Right kidney (tissue), 1 donor: ENCODE data around the gene TMEM161A.

Source experiments
- DNase-seq: peaks from one replicate; pipeline ENCODE4 v3.0.0-alpha.2; 2016

Gene TMEM161A

GRCh38 chr19:19098084-19098702, 40.1 kb downstream of the TMEM161A start:
- DNase-seq, result no peak

GRCh38 chr19:19096641-19097627, 41.3 kb downstream of the TMEM161A start:
- no peak for DNase-seq

- DNase-seq, result no peak
Observed at GRCh38 chr19:19095691-19096090, 42.6 kb downstream of the TMEM161A start.

GRCh38 chr19:19094513-19094912, 43.8 kb downstream of the TMEM161A start:
- no peak for DNase-seq

GRCh38 chr19:19087676-19088075, 50.6 kb downstream of the TMEM161A start:
- DNase-seq, result no peak

GRCh38 chr19:19083413-19084178, 54.7 kb downstream of the TMEM161A start:
- DNase-seq, result no peak

- no peak for DNase-seq
Observed at GRCh38 chr19:19081642-19082151, 56.6 kb downstream of the TMEM161A start.

- no peak for DNase-seq
Observed at GRCh38 chr19:19079571-19079970, 58.7 kb downstream of the TMEM161A start.

GRCh38 chr19:19078801-19079200, 59.5 kb downstream of the TMEM161A start:
- no peak for DNase-seq

GRCh38 chr19:19077103-19077502, 61.2 kb downstream of the TMEM161A start:
- DNase-seq, result no peak

- DNase-seq, result no peak
Observed at GRCh38 chr19:19076476-19076875, 61.8 kb downstream of the TMEM161A start.

GRCh38 chr19:19075126-19075525, 63.2 kb downstream of the TMEM161A start:
- DNase-seq, result no peak

GRCh38 chr19:19074196-19074882, 63.9 kb downstream of the TMEM161A start:
- DNase-seq, result no peak

- no peak for DNase-seq
Observed at GRCh38 chr19:19071897-19072296, 66.4 kb downstream of the TMEM161A start.
